GM18505 (cell line): ENCODE results near the gene KLF2.
"Not testable (repeated sequence)": the region's sequence is repeated elsewhere in the genome, so short reads cannot be mapped to it uniquely, and the experiment has no call there.

ENCODE experiments used
- ATAC-seq: cut with Tn5 transposase; IDR thresholded peaks from one replicate; pipeline ENCODE4 v1.9.1; 2021; ENCODE audit not compliant: unreplicated experiment
- POLR2A ChIP-seq: IDR thresholded peaks from 4 replicates; pipeline ENCODE4 v1.6.1; 2011; ENCODE audit warnings: borderline replicate concordance; ENCODE audit not compliant: insufficient read depth, insufficient read length; ENCODE audit errors: extremely low read depth

Gene KLF2

GRCh38 chr19:16296713-16297112 lies 27.9 kb upstream of the KLF2 start:
- ATAC-seq: no peak
- TF ChIP-seq POLR2A: no peak

- ATAC-seq: no peak
- TF ChIP-seq POLR2A: no peak
These were observed 26.9 kb upstream of the KLF2 start for GRCh38 chr19:16297575-16298178.

GRCh38 chr19:16298334-16298733 lies 26.3 kb upstream of the KLF2 start:
- ATAC-seq: no peak
- no peak for TF ChIP-seq POLR2A

- no peak for ATAC-seq
These were observed 22.5 kb upstream of the KLF2 start for GRCh38 chr19:16301999-16302694.

GRCh38 chr19:16303755-16304154 lies 20.9 kb upstream of the KLF2 start:
- ATAC-seq: no peak
- no peak for TF ChIP-seq POLR2A

More at GRCh38 chr19:16301999-16302694, 22.5 kb upstream of the KLF2 start:
- TF ChIP-seq POLR2A: no peak

GRCh38 chr19:16304511-16304910 lies 20.1 kb upstream of the KLF2 start:
- ATAC-seq: not testable (repeated sequence)

- not testable (repeated sequence) for ATAC-seq
These were observed 19.6 kb upstream of the KLF2 start for GRCh38 chr19:16305060-16305459.

GRCh38 chr19:16306728-16307402 lies 17.8 kb upstream of the KLF2 start:
- TF ChIP-seq POLR2A: no peak

GRCh38 chr19:16308081-16308480 lies 16.5 kb upstream of the KLF2 start:
- ATAC-seq: no peak

More at GRCh38 chr19:16306728-16307402, 17.8 kb upstream of the KLF2 start:
- ATAC-seq: no peak

GRCh38 chr19:16309643-16310042 lies 15.0 kb upstream of the KLF2 start:
- TF ChIP-seq POLR2A: no peak
- ATAC-seq: no peak

More at GRCh38 chr19:16308081-16308480, 16.5 kb upstream of the KLF2 start:
- no peak for TF ChIP-seq POLR2A

- ATAC-seq: no peak
- no peak for TF ChIP-seq POLR2A
These were observed 8.7 kb upstream of the KLF2 start for GRCh38 chr19:16315825-16316505.

GRCh38 chr19:16316506-16316882 lies 8.1 kb upstream of the KLF2 start:
- no peak for ATAC-seq
- TF ChIP-seq POLR2A: no peak

- TF ChIP-seq POLR2A: no peak
These were observed 5.1 kb upstream of the KLF2 start for GRCh38 chr19:16319481-16319880.

GRCh38 chr19:16320987-16321386 lies 3.6 kb upstream of the KLF2 start:
- no peak for ATAC-seq
- TF ChIP-seq POLR2A: no peak

More at GRCh38 chr19:16319481-16319880, 5.1 kb upstream of the KLF2 start:
- no peak for ATAC-seq

GRCh38 chr19:16325161-16325527 lies 518 bp downstream of the KLF2 start:
- TF ChIP-seq POLR2A: no peak
- ATAC-seq: peak; percentile 17
